Testis (tissue), 3 donors: ENCODE results near the gene AGBL4. TPM values are rescaled to one million over a fixed set of nuclear protein-coding genes. Genes with fewer than 3 reads are reported as not detected.

Experiments used
- DNase-seq: peaks from one replicate; pipeline ENCODE4 v3.0.0-alpha.2; 2019
- H3K27ac ChIP-seq, 2 donors: fragments of 200-600 bp; sonication (generic); one replicate each; pipeline ENCODE4 v1.5.1; 2019
- H3K27me3 ChIP-seq: fragments of 200-600 bp; sonication (generic); one replicate; pipeline ENCODE4 v1.5.1; 2019
- H3K36me3 ChIP-seq: fragments of 200-600 bp; sonication (generic); one replicate; pipeline ENCODE4 v1.5.1; 2017; ENCODE audit warnings: low read depth; ENCODE audit errors: missing control alignments
- H3K4me1 ChIP-seq: fragments of 200-600 bp; sonication (generic); one replicate; pipeline ENCODE4 v1.5.1; 2019
- H3K4me3 ChIP-seq, 2 donors: fragments of 200-600 bp; sonication (generic); one replicate each; pipeline ENCODE4 v1.5.1; 2017 to 2019
- H3K9me3 ChIP-seq: fragments of 200-600 bp; sonication (generic); one replicate; pipeline ENCODE4 v1.5.1; 2017
- POLR2A ChIP-seq: fragments of 450-650 bp; IDR thresholded peaks from one replicate; pipeline ENCODE4 v1.6.1; 2017; ENCODE audit warnings: antibody characterized with exemption, mild to moderate bottlenecking, moderate library complexity
- whole genome bisulfite sequencing, 2 donors: methylation state at CpG; one replicate each; pipeline ENCODE4 v1.1.5; 2018; 5-methylcytosine and 5-hydroxymethylcytosine counted together
- intact Hi-C: fragments of 100-400 bp; cut with DNase I; formaldehyde crosslinking; loops from one replicate; pipeline ENCODE4 v1.15.1; 2023; ENCODE audit warnings: low total_unique reads
- polyA plus RNA-seq: library from polyadenylated mRNA; stranded (reverse); fragments of 350-450 nt; fragmentation: Illumina TruSeq; extraction: RNeasy Lipid Tissue Mini Kit (QIAGEN cat#74804); gene quantifications from one replicate; pipeline ENCODE4 v1.2.3, GENCODE V29; 2014; ENCODE audit warnings: low read depth, low replicate concordance; ENCODE audit not compliant: insufficient read depth
- total RNA-seq, 2 donors: library from RNA; depleted of rRNA; stranded (reverse); fragments of >200 nt; gene quantifications; one replicate each; pipeline ENCODE4 v1.2.3, GENCODE V29; 2016
- TF ChIP-seq, protein P1 (sequence below), 3 experiments: fragments of 450-650 bp in 2 of 3; fragments of 200-600 bp in 1 of 3; sonication (generic) in 1 of 3; IDR thresholded peaks; one replicate each; pipeline ENCODE4 v1.5.1; 2016 to 2019; ENCODE audit warnings: antibody characterized with exemption in 3 of 3, mild to moderate bottlenecking in 2 of 3, moderate library complexity in 1 of 3

AGBL4 gene
- total and polyA plus RNA-seq, 3 donors from 2014 or later = 3.3 to 6.9 (median 5.8) TPM

DNA sequence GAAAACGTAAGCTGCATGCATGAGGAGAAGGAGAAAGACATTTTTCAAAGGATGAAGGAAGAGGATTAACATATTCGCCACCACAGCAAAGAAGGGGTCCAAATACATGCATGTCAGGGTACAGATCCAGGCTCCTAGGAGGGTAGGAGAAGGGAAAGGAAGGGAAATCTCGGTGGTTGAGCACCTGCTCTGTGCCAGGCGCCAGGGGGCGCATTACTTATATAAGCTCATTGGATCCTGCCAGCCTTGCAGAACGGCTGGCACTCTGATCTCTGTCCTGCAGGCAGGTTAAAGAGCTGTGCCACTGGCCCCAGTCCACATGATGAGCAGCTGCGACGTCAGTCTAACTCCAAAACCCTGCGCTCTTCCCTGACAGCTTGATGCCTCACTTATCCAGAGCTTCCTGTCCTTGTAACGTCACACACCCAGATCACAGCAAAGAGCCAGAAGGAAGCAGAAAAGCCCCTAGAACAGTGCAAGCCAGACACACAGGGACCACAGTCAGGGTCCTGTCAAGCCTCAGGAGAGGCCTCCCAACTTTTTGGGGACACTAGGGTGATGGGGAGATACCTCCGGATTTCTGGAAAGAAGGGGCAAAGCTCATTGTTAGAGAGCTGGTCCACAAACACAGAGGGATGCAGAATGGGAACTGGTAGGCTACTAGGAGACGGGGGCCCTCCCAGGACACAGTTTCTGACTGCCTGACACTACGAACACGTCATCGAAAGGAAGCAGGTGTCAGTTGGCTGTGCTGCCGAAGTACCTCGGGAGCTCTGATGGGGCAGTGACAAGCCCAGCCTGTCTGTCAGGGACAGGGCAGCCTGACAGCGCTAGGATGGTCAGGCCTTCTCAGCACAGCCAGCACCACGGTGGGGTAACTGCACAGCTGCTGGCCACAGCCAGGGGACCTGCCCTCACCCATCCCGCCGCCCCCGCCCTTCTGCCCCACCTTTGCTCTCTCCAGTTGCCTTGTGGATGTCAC is 1346.2 kb downstream of the AGBL4 start:
- intact Hi-C loops = no loop called here
- Histone ChIP-seq H3K27me3 (no peaks in the 10 kb centered on the region), H3K4me3 (no peak overlapping the region), H3K27ac (no peak overlapping the region), H3K4me1 (no peaks in the 10 kb centered on the region), H3K9me3 (no peaks in the 10 kb centered on the region), H3K36me3 (no peaks in the 10 kb centered on the region)
- TF ChIP-seq, protein P1, sequence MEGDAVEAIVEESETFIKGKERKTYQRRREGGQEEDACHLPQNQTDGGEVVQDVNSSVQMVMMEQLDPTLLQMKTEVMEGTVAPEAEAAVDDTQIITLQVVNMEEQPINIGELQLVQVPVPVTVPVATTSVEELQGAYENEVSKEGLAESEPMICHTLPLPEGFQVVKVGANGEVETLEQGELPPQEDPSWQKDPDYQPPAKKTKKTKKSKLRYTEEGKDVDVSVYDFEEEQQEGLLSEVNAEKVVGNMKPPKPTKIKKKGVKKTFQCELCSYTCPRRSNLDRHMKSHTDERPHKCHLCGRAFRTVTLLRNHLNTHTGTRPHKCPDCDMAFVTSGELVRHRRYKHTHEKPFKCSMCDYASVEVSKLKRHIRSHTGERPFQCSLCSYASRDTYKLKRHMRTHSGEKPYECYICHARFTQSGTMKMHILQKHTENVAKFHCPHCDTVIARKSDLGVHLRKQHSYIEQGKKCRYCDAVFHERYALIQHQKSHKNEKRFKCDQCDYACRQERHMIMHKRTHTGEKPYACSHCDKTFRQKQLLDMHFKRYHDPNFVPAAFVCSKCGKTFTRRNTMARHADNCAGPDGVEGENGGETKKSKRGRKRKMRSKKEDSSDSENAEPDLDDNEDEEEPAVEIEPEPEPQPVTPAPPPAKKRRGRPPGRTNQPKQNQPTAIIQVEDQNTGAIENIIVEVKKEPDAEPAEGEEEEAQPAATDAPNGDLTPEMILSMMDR (IDR thresholded peaks at IDR 0.05) = peak; percentile 14 to 73 (median 26)
- TF ChIP-seq POLR2A = no peak
- WGBS, 2 donors = 68 to 70% methylated on average over 14 to 22 of the region's 22 CpGs
- DNase-seq = peak; percentile 87

DNA sequence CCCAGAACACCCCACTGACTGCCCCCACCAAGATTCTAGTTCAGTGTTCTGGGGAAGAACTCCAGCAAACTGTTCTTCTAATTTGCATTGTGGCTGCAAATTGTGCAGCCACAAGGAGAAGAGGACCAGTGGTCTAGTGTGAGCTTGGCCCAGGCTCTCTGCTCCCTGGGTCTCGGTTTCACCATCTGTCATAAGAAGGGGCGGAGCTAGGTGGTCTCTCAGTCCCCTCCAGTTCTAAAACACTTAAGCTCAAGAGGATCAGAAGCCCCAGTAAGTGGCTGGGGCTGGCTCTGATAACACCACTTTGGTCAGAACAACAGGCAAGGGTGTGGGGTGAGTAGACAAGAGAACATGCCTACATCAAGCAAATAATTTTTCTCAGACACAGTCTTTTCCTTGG is 1346.9 kb downstream of the AGBL4 start:
- no peaks in the 10 kb centered on the region for H3K36me3 ChIP-seq
- intact Hi-C loops = no loop called here
- TF ChIP-seq POLR2A = no peak
- TF ChIP-seq, protein P1 (IDR thresholded peaks at IDR 0.05) = no peak
- H3K9me3 ChIP-seq = no peaks in the 10 kb centered on the region
- 71% methylated on average over 2 of the region's 2 CpGs; no CpG with 5 or more reads in 1 of the 2 donors for WGBS, 2 donors
- no peak overlapping the region for H3K27ac ChIP-seq
- H3K27me3 ChIP-seq = no peaks in the 10 kb centered on the region
- no peak for DNase-seq
- no peak overlapping the region for H3K4me3 ChIP-seq
- no peaks in the 10 kb centered on the region for H3K4me1 ChIP-seq

DNA sequence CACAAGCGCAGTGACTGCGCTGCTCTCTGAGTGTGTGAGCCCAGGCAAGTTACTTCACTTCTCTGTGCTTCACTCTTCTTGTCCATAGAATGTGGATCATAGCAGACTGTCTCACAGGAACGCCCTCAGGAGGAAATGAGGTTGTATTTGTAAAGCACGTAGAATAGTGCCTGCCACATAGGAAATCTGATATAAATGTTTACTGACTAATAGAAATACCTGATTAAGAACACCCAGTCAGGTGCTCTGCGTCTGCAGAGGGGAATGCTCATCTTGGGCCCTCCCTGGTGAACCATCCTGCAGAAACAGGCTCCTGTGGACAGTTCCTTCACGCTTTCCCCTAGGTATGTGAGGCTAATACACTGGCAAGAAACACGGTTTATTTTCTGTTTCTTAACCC is 1347.4 kb downstream of the AGBL4 start:
- Histone ChIP-seq H3K4me1 (no peaks in the 10 kb centered on the region), H3K27me3 (no peaks in the 10 kb centered on the region), H3K4me3 (no peak overlapping the region), H3K27ac (no peak overlapping the region), H3K9me3 (no peaks in the 10 kb centered on the region), H3K36me3 (no peaks in the 10 kb centered on the region)
- DNase-seq = no peak
- WGBS, 2 donors = 92 to 95% methylated on average over 3 to 7 of the region's 7 CpGs
- intact Hi-C loops = no loop called here
- TF ChIP-seq, protein P1 (IDR thresholded peaks at IDR 0.05) = no peak

DNA sequence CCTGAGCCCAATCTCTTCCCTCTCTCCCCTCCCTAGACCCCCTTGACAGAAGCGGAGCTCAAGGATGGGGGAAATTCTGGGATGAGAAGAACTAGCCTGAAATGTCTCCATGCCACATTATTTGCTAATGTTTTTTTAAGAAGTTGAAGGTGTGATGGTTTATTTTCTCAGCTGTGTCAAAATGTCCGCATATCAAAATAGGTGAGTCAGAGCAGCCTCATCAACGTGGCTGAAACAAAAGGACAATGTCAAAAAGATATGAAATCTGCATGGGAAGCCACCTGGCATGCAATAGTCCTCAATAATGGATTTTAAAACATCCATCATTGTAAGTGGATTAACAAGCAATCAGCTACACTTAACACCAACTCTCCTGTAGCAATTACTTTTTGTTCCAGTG is 1348.5 kb downstream of the AGBL4 start:
- Histone ChIP-seq H3K36me3 (no peaks in the 10 kb centered on the region), H3K4me1 (no peaks in the 10 kb centered on the region), H3K27ac (no peak overlapping the region), H3K9me3 (no peaks in the 10 kb centered on the region), H3K4me3 (no peak overlapping the region), H3K27me3 (no peaks in the 10 kb centered on the region)
- no peak for TF ChIP-seq POLR2A
- TF ChIP-seq, protein P1 (IDR thresholded peaks at IDR 0.05) = no peak
- WGBS, 2 donors = 82 to 90% methylated on average over 3 of the region's 3 CpGs
- intact Hi-C loops = no loop called here
- DNase-seq = no peak
